SK-N-MC (cell line): ENCODE measurements around the gene SMOC1.

Experiments used
- EZH2 ChIP-seq: fragments of 200-600 bp; sonication (generic); IDR thresholded peaks from one replicate; pipeline ENCODE4 v1.6.1; 2017; ENCODE audit warnings: antibody characterized with exemption
- FOXP2 ChIP-seq: optimal IDR thresholded peaks from 2 replicates; pipeline ENCODE3; 2011; ENCODE audit warnings: mild to moderate bottlenecking, moderate library complexity; ENCODE audit not compliant: insufficient read depth; ENCODE audit errors: extremely low read length, control extremely low read depth
- POLR2AphosphoS5 ChIP-seq: IDR thresholded peaks from 2 replicates; pipeline ENCODE4 v1.6.1; 2012; ENCODE audit warnings: mild to moderate bottlenecking, low read depth, low read length, borderline replicate concordance

DNA sequence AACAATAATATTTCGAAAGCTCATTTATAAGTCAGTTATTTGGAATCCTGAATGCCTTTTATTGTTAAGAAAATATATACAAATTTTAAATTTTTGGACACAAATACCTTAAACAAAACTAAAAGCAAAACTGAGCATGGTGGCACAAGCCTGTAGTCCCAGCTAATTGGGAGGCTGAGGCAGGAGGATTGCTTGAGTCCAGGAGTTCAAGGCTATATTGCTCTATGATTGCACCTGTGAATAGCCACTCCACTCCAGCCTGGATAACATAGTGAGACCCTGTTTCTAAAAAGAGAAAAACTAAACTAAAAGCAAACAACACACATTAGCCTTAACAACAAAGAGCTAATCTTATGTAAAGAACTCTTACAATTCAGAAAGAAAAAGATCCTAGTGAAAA, 78.8 kb downstream of the SMOC1 start:
- TF ChIP-seq POLR2AphosphoS5, result no peak
- no peak for TF ChIP-seq FOXP2
- no peak for TF ChIP-seq EZH2
